Endothelial cell of umbilical vein (primary cell): ENCODE measurements around the gene ATP6AP2. TPM values are rescaled to one million over a fixed set of nuclear protein-coding genes. Genes with fewer than 3 reads are reported as not detected.

Experiments
- BruUV-seq: library from RNA; stranded (reverse); fragments of 400-500 nt; replicated peaks from 2 replicates; lab custom pipeline; 2021; lab: Mats Ljungman, UMichigan
- CTCF ChIA-PET: fragments of 300-600, 350-600 bp; sonication (Branson Sonifier 250); formaldehyde crosslinking; loops from one replicate; lab custom pipeline; 2021; ENCODE audit warnings: antibody characterized with exemption, inconsistent platforms; lab: Charles Lee
- POLR2A ChIA-PET: fragments of 300-600, 350-600 bp; sonication (Branson Sonifier 250); formaldehyde crosslinking; loops from one replicate; lab custom pipeline; 2021; ENCODE audit warnings: antibody characterized with exemption, inconsistent platforms; lab: Charles Lee
- DNase-seq: peaks from one replicate; pipeline ENCODE4 v3.0.0-alpha.2; 2011; ENCODE audit warnings: low read depth, low spot score
- FAIRE-seq: peaks from 2 replicates; lab custom pipeline; 2011; peaks lifted over from hg19 to GRCh38; lab: Jason Lieb, UNC
- H2AFZ ChIP-seq: 2 replicates; pipeline ENCODE4 v1.6.0; 2012; ENCODE audit warnings: low read depth, low read length, control low read depth, inconsistent platforms
- H3K27ac ChIP-seq: 2 replicates; pipeline ENCODE4 v1.5.1; 2011; ENCODE audit warnings: low read depth, mild to moderate bottlenecking, control low read depth, low read length, moderate library complexity; ENCODE audit not compliant: insufficient read depth
- H3K27me3 ChIP-seq, 2 experiments: 2 replicates each; pipeline versions ENCODE4 v1.6.0 to v1.6.1; 2011; ENCODE audit warnings: low read length in 2 of 2, mixed read lengths in 1 of 2; ENCODE audit not compliant: control insufficient read depth in 2 of 2, insufficient read depth in 2 of 2
- H3K36me3 ChIP-seq, 2 experiments: 2 replicates in 1 of 2; 3 replicates in 1 of 2; pipeline ENCODE4 v1.5.1; 2011; ENCODE audit warnings: low read length in 2 of 2, mild to moderate bottlenecking in 1 of 2, moderate library complexity in 1 of 2; ENCODE audit not compliant: control insufficient read depth in 2 of 2, insufficient read depth in 2 of 2; ENCODE audit errors: extremely low read depth in 1 of 2
- H3K4me1 ChIP-seq: 3 replicates; pipeline ENCODE4 v1.5.1; 2011; ENCODE audit warnings: mild to moderate bottlenecking, low read length; ENCODE audit not compliant: control insufficient read depth, insufficient read depth; ENCODE audit errors: extremely low read depth
- H3K4me2 ChIP-seq: 2 replicates; pipeline ENCODE4 v1.6.1; 2011; ENCODE audit warnings: low read length, control low read depth, mixed read lengths; ENCODE audit not compliant: insufficient read depth
- H3K4me3 ChIP-seq, 3 experiments: fragments of 200-600 bp in 1 of 3; sonication (generic), shearing (Covaris generic) in 1 of 3; replicated peaks in 1 of 3; 2 replicates each; pipeline ENCODE4 v1.5.1; 2011 to 2016; ENCODE audit warnings: control low read depth in 3 of 3, low read length in 3 of 3, mild to moderate bottlenecking in 2 of 3, inconsistent platforms in 1 of 3, low read depth in 1 of 3, moderate library complexity in 1 of 3; ENCODE audit not compliant: insufficient read depth in 1 of 3
- H3K79me2 ChIP-seq: 2 replicates; pipeline ENCODE4 v1.6.0; 2012; ENCODE audit warnings: low read length, inconsistent platforms; ENCODE audit not compliant: control insufficient read depth, insufficient read depth
- H3K9ac ChIP-seq: replicated peaks from 2 replicates; pipeline ENCODE3; 2011; ENCODE audit warnings: low read length, control low read depth; ENCODE audit not compliant: insufficient read depth; ENCODE audit errors: extremely low read depth
- H3K9me1 ChIP-seq: replicated peaks from 3 replicates; pipeline ENCODE4 v1.6.0; 2011; ENCODE audit warnings: mild to moderate bottlenecking, low read length; ENCODE audit not compliant: control insufficient read depth, insufficient read depth; ENCODE audit errors: extremely low read depth
- H3K9me3 ChIP-seq: replicated peaks from 2 replicates; pipeline ENCODE4 v1.5.1; 2012; ENCODE audit warnings: low read length, inconsistent platforms; ENCODE audit not compliant: control insufficient read depth, insufficient read depth
- H4K20me1 ChIP-seq: replicated peaks from 2 replicates; pipeline ENCODE3; 2011; ENCODE audit warnings: mild to moderate bottlenecking, low read length; ENCODE audit not compliant: control insufficient read depth, insufficient read depth; ENCODE audit errors: extremely low read depth
- CTCF ChIP-seq, 2 donors: IDR thresholded peaks; 1 replicate in 1 of 2; 2 replicates in 1 of 2; pipeline ENCODE4 v1.5.1; 2011; ENCODE audit warnings: low read length in 2 of 2, mild to moderate bottlenecking in 2 of 2, moderate library complexity in 2 of 2, control low read depth in 1 of 2, inconsistent platforms in 1 of 2, low read depth in 1 of 2; ENCODE audit not compliant: insufficient read depth in 1 of 2; ENCODE audit errors: extremely low read depth in 1 of 2
- EZH2 ChIP-seq: IDR thresholded peaks from 2 replicates; pipeline ENCODE4 v1.6.1; 2012; ENCODE audit warnings: borderline replicate concordance, low read depth, mild to moderate bottlenecking, moderate library complexity, low read length, inconsistent platforms; ENCODE audit not compliant: severe bottlenecking
- FOS ChIP-seq: IDR thresholded peaks from 2 replicates; pipeline ENCODE4 v1.6.1; 2011; ENCODE audit warnings: mild to moderate bottlenecking, low read length, moderate library complexity, borderline replicate concordance; ENCODE audit not compliant: insufficient read depth
- GATA2 ChIP-seq: IDR thresholded peaks from 2 replicates; pipeline ENCODE4 v1.7.0; 2011; ENCODE audit warnings: low read depth, mild to moderate bottlenecking, moderate library complexity, mixed read lengths, low read length; ENCODE audit not compliant: insufficient read length, insufficient read depth
- JUN ChIP-seq: IDR thresholded peaks from 2 replicates; pipeline ENCODE4 v1.6.1; 2011; ENCODE audit warnings: borderline replicate concordance, low read depth; ENCODE audit not compliant: insufficient read length, insufficient read depth
- MAX ChIP-seq: IDR thresholded peaks from 2 replicates; pipeline ENCODE4 v1.6.1; 2011; ENCODE audit not compliant: insufficient read depth, insufficient read length
- MYC ChIP-seq: IDR thresholded peaks from one replicate; pipeline ENCODE4 v1.6.1; 2011; ENCODE audit warnings: mild to moderate bottlenecking, low read depth, low read length
- POLR2A ChIP-seq: IDR thresholded peaks from 2 replicates; pipeline ENCODE4 v1.6.1; 2012; ENCODE audit warnings: low read depth, mild to moderate bottlenecking, control low read depth, low read length
- POLR2AphosphoS5 ChIP-seq: IDR thresholded peaks from 2 replicates; pipeline ENCODE4 v1.6.1; 2012; ENCODE audit warnings: low read depth, mild to moderate bottlenecking, control low read depth, low read length, moderate library complexity; ENCODE audit not compliant: insufficient read depth
- dilution Hi-C: fragments of 300-500 bp; cut with MboI; formaldehyde crosslinking; loops from one replicate; pipeline ENCODE4 v1.15.0; 2019; ENCODE audit warnings: low sequenced_read_pairs; ENCODE audit not compliant: extremely low pct_ligation_motif_present
- intact Hi-C: fragments of 100-400 bp; cut with micrococcal nuclease; formaldehyde crosslinking; loops from one replicate; pipeline ENCODE4 v1.10.0; 2022
- polyA plus RNA-seq, 4 experiments: library from polyadenylated mRNA; depleted of rRNA in 3 of 4; stranded (reverse) in 3 of 4; unstranded in 1 of 4; fragments of >200 nt; gene quantifications; 2 replicates each; pipeline versions ENCODE4 v1.2.1 to v1.2.3, GENCODE V29; 2011 to 2012; ENCODE audit warnings: missing spikeins in 1 of 4
- total RNA-seq: library from RNA; stranded (reverse); gene quantifications from 2 replicates; pipeline ENCODE4 v1.2.3, GENCODE V29; 2021

Gene ATP6AP2
- total and polyA plus RNA-seq, 2 donors (not counting 3 experiments of a cell fraction or from before 2014, with no cell fraction given), result 84.6 to 95.9 TPM

- Histone ChIP-seq H3K9me1 (no peaks in the 10 kb centered on the region), H3K36me3 (no peaks in the 10 kb centered on the region), H2AFZ (no peak overlapping the region), H3K4me2 (peak overlapping the region; percentile 91), H3K79me2 (peaks cover 44% of the 10 kb centered on the region), H3K4me1 (peaks cover 21% of the 10 kb centered on the region), H4K20me1 (no peaks in the 10 kb centered on the region), H3K27ac (peak overlapping the region; percentile 43), H3K9me3 (no peaks in the 10 kb centered on the region), H3K4me3 (peak overlapping the region; percentile 78 to 82 (median 81)), H3K27me3 (no peaks in the 10 kb centered on the region), H3K9ac (peak overlapping the region; percentile 78)
- DNase-seq (peak; percentile 24), FAIRE-seq (no peak)
- CTCF ChIA-PET, result interaction anchor here (2.5 kb wide), 1 partner anchor 103 kb away, joined by 17 read pairs; no protein-coding TSS in a partner anchor
- TF ChIP-seq JUN, result no peak
- TF ChIP-seq POLR2A, result no peak
- no peak for TF ChIP-seq POLR2AphosphoS5
- TF ChIP-seq CTCF (IDR thresholded peaks at IDR 0.05; ENCODE audit: extremely low read depth in 1 of 2, insufficient read depth in 1 of 2, low read depth in 1 of 2, low read length in 2 of 2), result no peak
- TF ChIP-seq MYC, result no peak
- no peak for TF ChIP-seq GATA2
- TF ChIP-seq FOS, result no peak
- TF ChIP-seq MAX, result no peak
- no peak for TF ChIP-seq EZH2
- POLR2A ChIA-PET, result no interaction called here
- dilution Hi-C loops (no loop called here), intact Hi-C loops (loop anchor here (2.0 kb wide), 1 partner anchor 102 kb away; no protein-coding TSS in a partner anchor)
- BruUV-seq, result no TSS peak
These were observed 65.9 kb downstream of the ATP6AP2 start for GRCh38 chrX:40646489-40647306.
